Suprapubic skin (tissue), 3 donors: ENCODE results near the gene GNL3.

ENCODE experiments used
- CTCF ChIP-seq, 2 donors: fragments of 200-600 bp in 1 of 2; fragments of 450-650 bp in 1 of 2; sonication (generic) in 1 of 2; IDR thresholded peaks; one replicate each; pipeline ENCODE4 v1.5.1; 2016 to 2019; ENCODE audit warnings: antibody characterized with exemption in 2 of 2, mild to moderate bottlenecking in 1 of 2, moderate library complexity in 1 of 2
- EP300 ChIP-seq: sonication (generic); formaldehyde crosslinking; IDR thresholded peaks from one replicate; pipeline ENCODE4 v1.6.1; 2017; ENCODE audit warnings: antibody characterized with exemption
- POLR2A ChIP-seq, 2 donors: fragments of 450-650 bp; IDR thresholded peaks; one replicate each; pipeline ENCODE4 v1.6.1; 2017; ENCODE audit warnings: antibody characterized with exemption in 2 of 2, mild to moderate bottlenecking in 2 of 2, moderate library complexity in 2 of 2

GRCh38 chr3:52636673-52637072, 49.2 kb upstream of the GNL3 start:
- TF ChIP-seq CTCF (IDR thresholded peaks at IDR 0.05) (no peak), POLR2A (IDR thresholded peaks at IDR 0.05) (no peak), EP300 (no peak)
